Spleen (tissue), 7 donors: Measurements from ENCODE around the gene DDX11.
"Not testable (repeated sequence)": the region's sequence is repeated elsewhere in the genome, so short reads cannot be mapped to it uniquely, and the experiment has no call there.

Source experiments
- POLR2AphosphoS5 ChIP-seq, 3 donors: sonication (generic); formaldehyde crosslinking; IDR thresholded peaks; one replicate each; pipeline ENCODE4 v1.5.1; 2017; ENCODE audit warnings: antibody characterized with exemption in 3 of 3
- TF ChIP-seq, protein P1 (sequence below), 11 experiments: fragments of 200-600 bp in 7 of 11; fragments of 450-650 bp in 4 of 11; sonication (generic) in 4 of 11; IDR thresholded peaks in 8 of 11; conservative IDR thresholded peaks in 3 of 11; 1 replicate in 7 of 11; 2 replicates in 4 of 11; pipeline versions ENCODE4 v1.4.0 to v1.8.0; 2016 to 2021; ENCODE audit warnings: antibody characterized with exemption in 11 of 11, inconsistent platforms in 4 of 11, mild to moderate bottlenecking in 1 of 11
- donor health status: DM: no; HTN: no; CAD: no; lungs with moderate emphysema.
- donor health status: DM: no; HTN: no; CAD: no.
- donor health status: DM: no; HTN: no; CAD: no.

DNA sequence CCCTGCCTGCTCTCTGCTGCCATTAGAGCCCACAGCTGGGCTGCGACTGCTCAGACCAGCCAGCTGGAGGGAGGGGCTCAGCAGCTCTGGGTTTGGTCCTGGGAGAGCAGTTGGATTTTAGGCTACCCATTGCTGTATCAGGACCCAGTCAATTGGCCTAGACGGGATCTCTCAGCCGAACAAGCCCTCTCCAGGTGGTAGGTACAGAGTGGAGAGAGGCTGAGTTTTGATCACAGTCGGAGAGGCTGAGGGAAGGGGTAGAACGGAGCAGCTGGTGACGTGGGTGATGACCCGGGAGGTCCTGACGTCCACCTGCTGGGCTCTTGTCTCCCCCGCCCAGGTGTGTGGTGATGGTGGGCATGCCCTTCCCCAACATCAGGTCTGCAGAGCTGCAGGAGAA lies 28.9 kb downstream of the DDX11 start:
- TF ChIP-seq, protein P1, sequence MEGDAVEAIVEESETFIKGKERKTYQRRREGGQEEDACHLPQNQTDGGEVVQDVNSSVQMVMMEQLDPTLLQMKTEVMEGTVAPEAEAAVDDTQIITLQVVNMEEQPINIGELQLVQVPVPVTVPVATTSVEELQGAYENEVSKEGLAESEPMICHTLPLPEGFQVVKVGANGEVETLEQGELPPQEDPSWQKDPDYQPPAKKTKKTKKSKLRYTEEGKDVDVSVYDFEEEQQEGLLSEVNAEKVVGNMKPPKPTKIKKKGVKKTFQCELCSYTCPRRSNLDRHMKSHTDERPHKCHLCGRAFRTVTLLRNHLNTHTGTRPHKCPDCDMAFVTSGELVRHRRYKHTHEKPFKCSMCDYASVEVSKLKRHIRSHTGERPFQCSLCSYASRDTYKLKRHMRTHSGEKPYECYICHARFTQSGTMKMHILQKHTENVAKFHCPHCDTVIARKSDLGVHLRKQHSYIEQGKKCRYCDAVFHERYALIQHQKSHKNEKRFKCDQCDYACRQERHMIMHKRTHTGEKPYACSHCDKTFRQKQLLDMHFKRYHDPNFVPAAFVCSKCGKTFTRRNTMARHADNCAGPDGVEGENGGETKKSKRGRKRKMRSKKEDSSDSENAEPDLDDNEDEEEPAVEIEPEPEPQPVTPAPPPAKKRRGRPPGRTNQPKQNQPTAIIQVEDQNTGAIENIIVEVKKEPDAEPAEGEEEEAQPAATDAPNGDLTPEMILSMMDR (IDR thresholded peaks at IDR 0.05 in 8 of 11, conservative IDR thresholded peaks at IDR 0.05 in 3 of 11), result not testable (repeated sequence)
- TF ChIP-seq POLR2AphosphoS5 (IDR thresholded peaks at IDR 0.05), result not testable (repeated sequence)
